HG03039 (cell line): ENCODE measurements around the gene MAU2.

Source experiments
- ATAC-seq: cut with Tn5 transposase; IDR thresholded peaks from one replicate; pipeline ENCODE4 v1.9.1; 2021; ENCODE audit warnings: mild to moderate bottlenecking, moderate library complexity; ENCODE audit not compliant: unreplicated experiment

The MAU2 gene

DNA sequence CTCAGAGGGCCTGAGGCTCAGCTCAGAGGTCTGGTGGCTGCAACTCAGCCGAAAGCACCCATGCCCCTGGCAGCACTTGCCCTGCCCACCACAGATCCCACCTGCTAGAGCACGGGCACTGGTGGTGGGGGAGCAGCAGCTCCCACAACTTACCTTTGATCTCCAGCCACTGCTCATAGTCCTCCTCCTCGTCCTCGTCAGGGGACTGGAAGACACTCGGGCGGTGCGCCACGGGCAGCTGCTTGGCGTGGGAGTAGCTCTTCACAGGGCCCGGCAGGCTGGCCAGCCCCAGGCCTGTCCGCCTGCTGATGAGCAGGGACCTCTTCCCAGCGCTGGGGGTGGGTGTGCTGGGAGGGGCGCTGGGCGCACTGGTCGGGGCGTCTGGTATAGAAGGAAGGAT is 14.9 kb upstream of the MAU2 start:
- no peak for ATAC-seq

DNA sequence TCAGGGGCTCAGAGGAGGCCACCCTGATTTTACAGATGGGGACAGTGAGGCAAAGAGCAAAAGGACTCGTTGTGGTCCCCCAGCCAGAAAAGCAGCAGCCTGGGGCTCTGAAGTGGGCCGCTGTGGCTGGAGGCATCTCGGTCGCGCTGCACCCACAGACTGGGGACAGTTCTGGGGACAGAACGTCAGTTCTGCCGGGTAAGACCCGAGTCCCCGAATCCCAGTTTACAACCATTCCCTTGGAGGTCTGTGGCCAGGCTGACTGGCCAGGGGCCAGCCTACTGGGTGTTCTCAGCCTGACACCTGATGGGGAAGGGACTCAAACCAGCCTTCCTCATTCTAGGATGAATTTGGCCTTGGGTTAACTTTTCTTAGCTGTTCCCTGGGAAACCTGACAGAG is 14.4 kb upstream of the MAU2 start:
- no peak for ATAC-seq

- ATAC-seq, result no peak
These were observed 12.3 kb upstream of the MAU2 start for GRCh38 chr19:19308373-19308772.

- ATAC-seq, result no peak
These were observed 5.2 kb upstream of the MAU2 start for GRCh38 chr19:19315444-19315843.

DNA sequence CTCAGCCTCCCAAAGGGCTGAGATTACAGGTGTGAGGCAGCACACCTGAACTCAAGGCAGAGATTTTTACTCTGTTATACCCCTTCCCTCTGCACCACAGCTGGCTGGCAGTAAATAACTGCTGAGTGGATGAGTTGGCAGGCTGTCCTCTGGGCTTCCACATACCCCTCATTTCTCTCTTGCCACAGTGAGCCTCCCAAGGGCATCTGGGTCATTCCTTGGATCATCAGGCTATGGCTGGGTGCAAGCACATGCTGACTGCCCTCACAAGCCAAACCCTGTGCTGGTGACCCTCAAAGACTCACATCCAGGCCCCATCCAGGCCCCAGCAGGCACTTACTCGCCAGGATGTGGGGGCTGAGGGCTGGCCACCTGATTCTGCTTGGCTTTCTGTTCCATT is 4.5 kb upstream of the MAU2 start:
- ATAC-seq, result no peak

- no peak for ATAC-seq
These were observed 783 bp upstream of the MAU2 start for GRCh38 chr19:19319732-19320360.

- ATAC-seq, result no peak
These were observed 530 bp downstream of the MAU2 start for GRCh38 chr19:19321141-19321577.

DNA sequence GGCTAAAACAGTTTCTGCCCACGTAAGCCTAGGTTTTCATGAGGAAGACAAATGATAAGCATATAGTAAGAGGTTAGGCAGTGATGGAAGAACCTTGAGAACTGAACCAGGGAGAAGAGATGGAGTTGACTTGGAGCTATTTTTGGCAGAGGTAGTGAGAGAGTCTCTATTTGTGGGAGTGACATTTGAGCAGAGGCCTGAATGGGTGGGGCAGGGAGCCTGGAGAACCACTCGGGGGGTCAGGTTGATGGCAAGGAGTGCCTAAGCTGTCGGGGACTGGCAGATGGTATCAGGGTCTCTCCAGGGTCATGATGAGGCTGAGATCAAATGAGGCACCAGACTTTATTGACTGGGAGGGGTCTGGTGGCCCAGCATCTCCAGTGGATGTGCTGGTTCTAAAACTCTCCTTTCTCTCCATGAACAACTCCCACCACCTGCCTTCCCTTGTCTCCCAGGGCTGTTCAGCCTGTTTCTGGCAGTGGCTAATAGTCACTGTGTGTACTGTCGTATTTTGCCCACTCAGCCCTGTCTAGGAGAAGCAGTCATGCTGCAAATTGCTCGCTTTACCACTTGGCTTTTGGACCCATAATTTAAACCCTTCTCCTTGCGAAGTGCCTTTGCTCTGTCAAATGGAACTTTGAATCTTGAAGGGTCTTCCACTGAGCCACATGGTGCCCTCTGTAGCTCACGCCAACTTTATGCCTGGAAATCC is 3.6 kb downstream of the MAU2 start:
- no peak for ATAC-seq

GRCh38 chr19:19327672-19328071 is 7.0 kb downstream of the MAU2 start:
- no peak for ATAC-seq

- ATAC-seq, result no peak
These were observed 8.5 kb downstream of the MAU2 start for GRCh38 chr19:19329126-19329525.

- no peak for ATAC-seq
These were observed 13.7 kb downstream of the MAU2 start for GRCh38 chr19:19334063-19334988.

GRCh38 chr19:19334989-19335344 is 14.3 kb downstream of the MAU2 start:
- ATAC-seq, result no peak

GRCh38 chr19:19335408-19336158 is 15.0 kb downstream of the MAU2 start:
- ATAC-seq, result no peak

GRCh38 chr19:19336597-19336996 is 16.0 kb downstream of the MAU2 start:
- ATAC-seq, result no peak

DNA sequence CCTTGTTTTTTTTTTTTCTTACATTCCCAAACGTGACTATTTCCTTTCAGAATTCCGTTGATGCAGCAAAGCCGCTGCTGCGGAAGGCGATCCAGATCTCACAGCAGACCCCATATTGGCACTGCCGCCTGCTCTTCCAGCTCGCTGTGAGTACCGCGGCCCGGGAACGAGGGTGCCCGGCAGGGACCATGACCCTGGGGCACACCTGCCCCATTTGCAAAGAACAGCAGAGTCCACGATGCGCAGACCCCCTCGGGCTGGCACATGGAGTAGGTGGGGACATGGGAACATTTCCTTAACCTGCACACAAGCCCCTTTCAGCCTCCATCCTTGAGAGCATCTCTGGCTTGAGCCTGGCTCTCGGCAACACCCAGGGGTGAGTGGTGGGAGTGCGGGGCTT is 16.5 kb downstream of the MAU2 start:
- no peak for ATAC-seq

- no peak for ATAC-seq
These were observed 17.5 kb downstream of the MAU2 start for GRCh38 chr19:19338082-19338481.

DNA sequence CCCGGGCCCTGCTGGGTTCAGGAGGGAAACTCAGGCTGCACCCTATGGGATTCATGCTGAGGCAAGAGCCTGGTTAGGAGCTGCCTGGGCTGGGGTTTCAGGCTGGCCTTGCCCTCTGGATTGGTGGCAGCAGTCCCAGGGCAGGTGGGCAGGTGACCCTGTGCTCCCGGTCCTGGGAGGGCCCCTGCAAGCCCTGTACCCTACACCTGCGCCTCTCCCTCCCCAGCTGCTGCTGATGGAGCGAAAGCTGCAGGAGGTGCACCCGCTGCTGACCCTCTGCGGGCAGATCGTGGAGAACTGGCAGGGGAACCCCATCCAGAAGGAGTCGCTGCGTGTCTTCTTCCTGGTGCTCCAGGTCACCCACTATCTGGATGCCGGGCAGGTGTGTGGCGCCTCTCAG is 20.4 kb downstream of the MAU2 start:
- no peak for ATAC-seq

GRCh38 chr19:19342086-19343015 is 21.7 kb downstream of the MAU2 start:
- no peak for ATAC-seq

GRCh38 chr19:19343016-19343362 is 22.4 kb downstream of the MAU2 start:
- no peak for ATAC-seq

DNA sequence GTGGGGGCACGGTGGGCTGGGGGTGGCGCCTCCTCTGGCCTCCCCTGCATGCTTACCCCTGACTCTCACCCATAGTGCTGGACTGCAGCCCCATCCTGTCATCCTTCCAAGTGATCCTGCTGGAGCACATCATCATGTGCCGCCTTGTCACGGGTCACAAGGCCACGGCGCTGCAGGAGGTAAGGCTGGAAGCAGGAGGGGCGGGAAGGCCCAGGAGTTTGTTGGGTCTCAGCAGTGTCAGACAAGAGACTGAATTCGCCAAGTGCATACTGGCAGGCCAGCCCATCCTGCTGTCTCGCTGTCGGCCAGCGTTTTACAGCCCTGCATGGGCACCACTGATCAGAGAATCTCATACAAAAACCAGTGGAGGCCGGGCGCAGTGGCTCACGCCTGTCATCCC is 23.1 kb downstream of the MAU2 start:
- no peak for ATAC-seq
